HG03103 (cell line): ENCODE measurements around the gene UTS2R.

Source experiments
- ATAC-seq: cut with Tn5 transposase; IDR thresholded peaks from one replicate; pipeline ENCODE4 v1.9.1; 2021; ENCODE audit warnings: low read depth; ENCODE audit not compliant: unreplicated experiment

UTS2R gene

DNA sequence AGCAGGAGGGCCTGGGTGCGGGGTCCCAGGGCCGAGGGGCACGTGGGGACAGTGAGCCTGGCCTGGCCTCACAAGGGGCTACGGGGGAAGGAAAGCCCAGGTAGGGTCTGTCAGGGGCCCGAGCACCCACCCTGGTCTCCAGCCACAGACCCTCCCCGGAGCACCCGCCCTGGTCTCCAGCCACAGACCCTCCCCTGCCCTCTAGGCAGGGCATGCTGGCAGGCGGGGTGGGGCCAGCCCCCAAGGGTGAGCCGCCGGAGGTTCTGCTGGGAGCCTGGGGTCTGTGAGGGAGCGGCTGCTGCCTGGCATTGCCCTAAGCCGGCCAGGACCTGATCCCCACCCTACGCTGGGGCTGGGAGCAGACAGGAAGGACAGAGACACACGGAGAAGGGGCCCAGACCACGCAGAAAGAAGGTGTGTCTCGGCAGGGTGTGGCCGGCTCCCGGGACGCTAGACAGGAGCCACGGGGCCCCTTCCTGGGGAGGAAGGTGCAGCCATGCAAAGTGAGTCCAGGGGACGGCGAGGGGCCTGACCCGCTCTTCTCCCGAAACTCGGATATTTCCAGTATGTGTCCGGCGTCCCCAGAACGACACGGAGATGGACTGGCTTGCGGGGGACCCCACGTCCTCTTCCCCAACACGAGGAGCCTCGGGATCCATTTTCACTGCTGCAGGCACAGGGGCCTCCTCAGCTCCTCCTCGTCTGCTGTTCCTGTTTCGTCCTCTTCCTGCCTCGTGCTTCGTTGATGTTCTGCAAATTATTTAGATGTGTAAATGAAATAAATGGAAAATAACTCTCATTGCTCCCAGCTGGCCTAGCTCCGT is 15.5 kb downstream of the UTS2R start:
- no peak for ATAC-seq

GRCh38 chr17:82387705-82388106 is 16.1 kb downstream of the UTS2R start:
- no peak for ATAC-seq

DNA sequence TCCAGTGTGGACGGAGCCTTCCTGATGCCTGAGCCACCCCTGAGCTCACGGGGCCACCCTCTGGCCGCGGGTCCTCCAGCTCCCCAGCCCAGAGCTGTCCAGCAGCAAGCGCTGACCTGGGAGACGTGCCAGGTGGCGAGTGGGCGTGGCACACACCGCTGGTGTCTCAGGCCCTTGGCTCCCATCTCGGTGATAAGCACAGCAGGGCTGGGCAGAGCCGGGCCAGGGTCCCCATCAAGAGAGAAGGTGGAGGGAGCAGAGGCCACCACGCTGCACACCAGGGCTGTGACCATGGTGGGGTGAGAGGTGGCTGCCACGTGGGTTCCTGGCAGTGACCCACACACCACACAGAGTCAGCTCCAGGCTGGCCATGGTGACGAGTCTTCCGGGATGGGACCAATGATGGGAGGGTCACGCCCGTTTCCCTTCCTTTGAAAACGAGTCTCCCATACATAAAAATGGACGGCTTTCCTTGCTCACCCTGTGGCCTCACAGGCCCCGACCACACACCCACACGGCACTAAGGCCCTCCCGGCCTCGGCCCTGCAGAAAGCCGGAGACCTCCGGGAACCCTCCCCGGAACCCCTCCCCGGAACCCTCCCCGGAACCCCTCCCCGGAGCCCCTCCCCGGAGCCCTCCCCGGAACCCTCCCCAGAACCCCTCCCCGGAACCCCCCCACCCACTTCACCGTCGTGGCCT is 16.8 kb downstream of the UTS2R start:
- no peak for ATAC-seq

DNA sequence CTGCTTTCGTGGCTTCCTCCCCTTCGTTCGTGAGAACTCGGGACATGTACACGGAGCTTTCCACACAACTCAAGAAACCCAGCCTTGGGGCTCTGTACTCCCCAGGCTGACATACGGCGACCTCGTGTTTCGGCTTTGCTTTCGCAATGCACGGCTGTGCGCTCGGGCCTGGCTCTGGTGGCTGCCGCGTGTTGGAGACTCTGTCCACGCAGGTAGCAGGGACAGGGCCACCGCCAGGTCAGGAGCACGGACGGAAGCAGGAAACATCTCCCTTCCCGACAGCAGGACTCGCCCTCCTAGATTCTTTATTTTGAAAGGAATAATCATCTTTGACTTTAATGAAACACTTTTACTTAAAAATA is 17.3 kb downstream of the UTS2R start:
- ATAC-seq: no peak

- no peak for ATAC-seq
These were observed 17.8 kb downstream of the UTS2R start for GRCh38 chr17:82389379-82389778.

- no peak for ATAC-seq
These were observed 18.7 kb downstream of the UTS2R start for GRCh38 chr17:82390015-82390859.

- no peak for ATAC-seq
These were observed 19.4 kb downstream of the UTS2R start for GRCh38 chr17:82390860-82391435.

- no peak for ATAC-seq
These were observed 20.0 kb downstream of the UTS2R start for GRCh38 chr17:82391496-82392066.

DNA sequence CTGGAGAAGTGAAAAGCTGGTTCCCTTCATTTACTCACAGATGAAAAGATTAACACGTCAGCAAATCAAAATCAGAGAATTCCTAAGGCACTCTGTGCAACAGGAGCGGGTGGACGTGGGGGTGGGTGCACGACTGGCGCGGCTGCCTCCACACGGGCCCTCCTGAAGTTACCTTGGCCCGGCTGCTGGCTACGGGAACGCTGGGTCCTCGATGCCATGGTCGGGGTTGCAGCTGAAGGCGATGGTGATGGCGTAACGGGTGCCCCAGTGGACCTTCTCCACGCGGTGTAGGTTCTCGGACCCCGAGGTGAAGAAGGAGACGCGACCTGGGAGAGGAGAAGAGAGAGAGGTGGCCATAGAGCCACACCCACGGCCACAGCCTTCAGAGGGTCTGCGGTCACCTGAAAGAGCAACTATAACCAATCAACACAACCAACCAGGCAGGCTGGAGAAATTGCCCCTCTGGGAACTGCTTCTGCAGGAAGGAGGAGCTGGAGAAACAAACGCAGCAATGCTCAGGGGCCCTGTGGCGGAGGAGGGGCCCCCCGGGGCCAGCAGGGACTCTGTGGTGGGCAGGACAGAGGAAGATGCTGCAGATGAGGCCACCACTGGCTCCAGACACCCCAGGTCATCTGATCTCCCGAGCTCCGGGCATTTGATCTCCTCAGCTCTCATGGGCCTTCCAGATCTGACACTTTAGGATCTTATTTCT is 20.8 kb downstream of the UTS2R start:
- no peak for ATAC-seq

GRCh38 chr17:82392941-82393340 is 21.4 kb downstream of the UTS2R start:
- ATAC-seq: no peak

DNA sequence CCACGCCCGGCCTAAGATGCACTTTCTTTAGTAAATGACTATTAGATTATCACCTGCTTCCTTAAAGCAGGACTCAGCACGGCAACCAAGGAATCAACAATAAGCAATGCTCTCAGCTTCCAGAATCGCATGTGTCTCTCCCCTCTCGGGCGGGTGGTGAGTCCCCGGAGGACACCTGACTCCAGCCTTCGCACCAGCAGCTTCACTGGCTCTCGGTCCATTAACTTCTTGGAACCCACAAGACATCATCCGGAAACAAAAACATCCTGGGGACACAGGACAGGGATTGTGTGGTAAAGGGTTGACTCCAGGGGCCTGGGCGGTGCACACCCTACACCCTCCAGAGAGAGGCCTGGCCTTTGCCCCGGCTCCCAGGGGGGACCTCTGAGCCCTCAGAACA is 22.7 kb downstream of the UTS2R start:
- ATAC-seq: no peak

DNA sequence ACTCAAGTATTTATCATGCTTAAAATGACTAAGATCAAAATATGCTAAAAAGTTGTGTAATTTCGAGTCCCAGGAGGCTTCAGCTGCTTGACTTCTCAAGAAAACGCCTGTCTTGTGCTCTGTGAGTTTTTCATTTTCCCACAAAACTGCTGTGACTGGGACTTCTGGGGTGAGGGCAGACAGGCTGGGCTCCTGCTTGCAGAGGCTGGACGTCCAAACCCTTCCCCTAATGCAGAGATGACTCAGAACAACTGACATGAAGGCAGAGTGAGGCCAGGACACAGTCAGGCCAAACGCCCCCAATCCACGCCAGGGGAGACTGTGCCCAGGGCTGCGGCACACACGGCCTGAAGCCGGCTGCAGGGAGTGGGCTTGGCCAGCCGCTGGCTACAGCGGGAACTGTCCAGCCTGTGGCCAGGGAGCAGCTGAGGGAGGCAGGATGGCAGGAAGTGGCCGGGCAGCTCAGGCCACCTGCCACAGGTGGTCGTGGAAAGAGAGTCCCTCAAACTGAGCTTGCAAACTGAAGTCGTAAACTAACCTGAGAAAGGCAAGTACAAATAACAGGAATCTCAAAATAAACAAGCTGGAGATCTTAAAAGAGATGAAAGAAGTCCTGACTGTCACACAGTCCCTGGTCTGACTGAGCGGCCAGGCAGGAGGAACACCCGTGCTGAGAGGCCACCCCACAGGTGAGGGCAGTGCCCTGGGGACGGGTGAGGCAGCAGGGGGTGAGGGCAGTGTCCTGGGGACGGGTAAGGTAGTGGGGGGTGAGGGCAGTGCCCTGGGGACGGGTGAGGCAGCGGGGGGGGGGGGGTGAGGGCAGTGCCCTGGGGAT is 25.3 kb downstream of the UTS2R start:
- no peak for ATAC-seq

DNA sequence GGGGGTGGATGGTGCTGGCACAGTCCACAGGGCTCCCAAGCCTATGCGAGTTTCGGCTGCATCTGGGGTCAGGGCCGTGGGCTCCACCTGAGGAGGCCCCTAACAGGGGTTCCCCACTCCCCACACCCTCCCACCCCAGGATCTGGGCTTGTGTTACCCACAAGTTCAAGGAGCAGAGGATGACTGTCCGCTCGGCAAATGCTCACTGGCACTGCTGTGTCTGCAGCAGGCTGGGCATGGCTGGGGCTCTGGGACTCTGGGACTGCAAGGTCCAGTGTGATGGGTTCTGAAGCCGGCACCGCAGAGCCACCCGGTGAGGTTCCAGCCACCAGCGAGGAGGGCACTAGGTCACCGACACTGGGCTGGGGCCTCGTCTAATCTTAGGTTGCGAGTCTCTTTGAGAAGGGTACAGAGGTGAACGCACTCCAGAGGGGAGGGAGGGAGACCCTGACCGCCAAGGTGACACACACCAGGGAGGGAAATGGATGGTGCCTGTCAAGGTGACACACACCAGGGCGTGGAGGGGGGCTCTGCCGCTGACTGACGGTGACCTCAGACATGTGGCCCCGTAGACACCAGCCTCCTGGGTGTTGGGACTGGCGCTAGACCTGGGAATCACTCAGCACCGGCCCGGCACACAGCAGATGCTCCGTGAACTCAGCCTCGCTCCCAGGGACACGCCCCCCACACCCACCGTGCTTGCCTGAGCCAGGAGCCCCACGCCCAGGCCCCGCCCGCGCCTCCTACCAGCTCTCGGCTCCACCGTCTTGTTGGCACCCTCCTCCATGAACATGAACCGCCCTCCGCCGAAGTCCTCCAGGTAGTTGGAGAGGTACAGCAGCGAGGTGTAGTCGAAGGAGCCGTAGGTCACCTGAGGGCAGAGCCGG is 26.1 kb downstream of the UTS2R start:
- no peak for ATAC-seq

GRCh38 chr17:82399041-82399441 is 27.5 kb downstream of the UTS2R start:
- ATAC-seq: no peak

DNA sequence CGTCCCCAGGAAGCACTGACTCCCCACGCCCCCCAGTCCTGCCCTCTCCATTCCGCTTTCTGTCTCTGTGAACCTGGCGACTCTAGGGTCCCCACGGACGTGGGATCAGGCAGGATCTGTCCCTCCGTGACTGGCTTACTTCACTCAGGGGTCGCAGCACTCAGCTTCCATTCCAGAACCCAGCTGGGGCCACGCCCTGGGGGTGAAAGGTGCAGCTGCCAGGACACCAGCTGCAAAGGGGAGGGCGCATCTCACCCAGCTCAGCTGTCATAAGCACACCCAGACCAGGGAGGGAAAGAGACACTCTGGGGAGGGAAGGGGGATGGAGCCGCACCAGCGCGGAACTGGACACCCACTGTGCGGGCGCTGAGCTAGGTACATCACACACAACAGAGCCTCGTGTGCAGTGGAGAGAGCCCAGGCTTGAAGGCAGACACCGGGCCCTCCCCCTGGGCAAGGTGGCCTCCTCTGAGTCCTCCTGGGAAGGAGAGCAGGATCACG is 28.1 kb downstream of the UTS2R start:
- ATAC-seq: no peak

DNA sequence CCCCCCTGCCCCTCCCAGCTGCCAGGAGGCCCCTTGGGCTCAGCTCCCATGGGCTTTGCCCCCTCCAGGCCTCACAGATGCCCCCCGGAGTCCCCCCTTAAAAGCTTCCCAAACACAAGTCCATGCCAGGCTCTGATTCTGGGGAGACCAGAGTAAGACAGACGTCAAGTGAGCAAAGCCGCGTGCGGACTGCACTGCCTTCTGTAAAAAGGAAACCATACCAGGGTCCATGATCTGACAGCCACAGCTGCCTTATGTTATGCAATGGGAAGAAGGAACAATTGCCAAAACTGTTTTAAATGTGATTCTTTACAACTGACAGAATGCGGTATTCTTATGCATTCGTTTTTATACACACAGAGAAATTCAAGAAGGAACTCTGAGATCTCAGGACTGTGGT is 28.6 kb downstream of the UTS2R start:
- ATAC-seq: no peak

GRCh38 chr17:82400830-82401229 is 29.3 kb downstream of the UTS2R start:
- no peak for ATAC-seq

DNA sequence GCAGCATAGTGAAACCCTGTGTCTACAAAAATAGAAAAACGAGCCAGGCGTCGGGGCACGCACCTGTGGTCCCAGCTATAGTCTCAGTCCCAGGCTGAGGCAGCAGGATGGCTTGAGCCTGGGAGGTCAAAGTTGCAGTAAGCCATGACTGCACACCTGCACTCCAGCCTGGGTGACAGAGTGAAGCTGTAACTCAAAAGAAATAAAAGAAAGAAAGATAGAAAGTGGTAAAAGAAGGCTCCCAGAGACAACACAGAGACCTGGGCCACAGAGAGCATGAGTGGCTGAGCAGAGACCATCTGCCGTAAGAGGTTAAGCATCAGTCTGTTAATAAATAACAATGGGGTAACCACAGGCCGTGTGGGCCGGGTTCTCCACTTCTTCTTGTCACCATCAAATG is 31.3 kb downstream of the UTS2R start:
- ATAC-seq: no peak
